H9 (cell line): ENCODE measurements around the gene SHANK1. TPM values are rescaled to one million over a fixed set of nuclear protein-coding genes. Genes with fewer than 3 reads are reported as not detected.

Experiments
- DNase-seq: peaks from one replicate; pipeline ENCODE4 v3.0.0-alpha.2; 2017
- H2AFZ ChIP-seq: one replicate; pipeline ENCODE4 v1.6.1; 2013; ENCODE audit warnings: mild to moderate bottlenecking, low read length, control low read depth, moderate library complexity
- H2AK5ac ChIP-seq: 2 replicates; pipeline ENCODE4 v1.6.1; 2013; ENCODE audit warnings: low read length, control low read depth, mixed read lengths; ENCODE audit not compliant: insufficient read length
- H2BK120ac ChIP-seq: one replicate; pipeline ENCODE4 v1.6.1; 2013; ENCODE audit warnings: low read depth, mild to moderate bottlenecking, low read length, control low read depth, inconsistent platforms; ENCODE audit not compliant: poor library complexity, severe bottlenecking
- H2BK12ac ChIP-seq: 2 replicates; pipeline ENCODE4 v1.6.1; 2013; ENCODE audit warnings: low read length, control low read depth, mixed read lengths, low read depth; ENCODE audit not compliant: insufficient read length
- H2BK15ac ChIP-seq: 2 replicates; pipeline ENCODE4 v1.6.1; 2013; ENCODE audit warnings: low read depth, low read length, control low read depth
- H2BK20ac ChIP-seq: one replicate; pipeline ENCODE4 v1.6.1; 2013; ENCODE audit warnings: low read depth, mild to moderate bottlenecking, low read length, control low read depth, inconsistent platforms; ENCODE audit not compliant: poor library complexity, severe bottlenecking
- H2BK5ac ChIP-seq: 2 replicates; pipeline ENCODE4 v1.6.1; 2013; ENCODE audit warnings: low read length, control low read depth, mixed read lengths; ENCODE audit not compliant: insufficient read length
- H3K14ac ChIP-seq: 2 replicates; pipeline ENCODE4 v1.6.1; 2013; ENCODE audit warnings: low read length, control low read depth; ENCODE audit not compliant: insufficient read depth
- H3K18ac ChIP-seq: 2 replicates; pipeline ENCODE4 v1.6.1; 2013; ENCODE audit warnings: low read depth, mild to moderate bottlenecking, mixed read lengths, low read length, control low read depth; ENCODE audit not compliant: insufficient read length
- H3K23ac ChIP-seq: 2 replicates; pipeline ENCODE4 v1.6.1; 2013; ENCODE audit warnings: low read length, control low read depth, mixed read lengths, low read depth; ENCODE audit not compliant: insufficient read length
- H3K23me2 ChIP-seq: 2 replicates; pipeline ENCODE4 v1.6.1; 2013; ENCODE audit warnings: low read depth, mild to moderate bottlenecking, mixed read lengths, low read length, control low read depth; ENCODE audit not compliant: insufficient read length, poor library complexity, severe bottlenecking
- H3K27ac ChIP-seq: 2 replicates; pipeline ENCODE4 v1.5.1; 2013; ENCODE audit warnings: low read length, control low read depth, mixed read lengths, low read depth; ENCODE audit not compliant: insufficient read length
- H3K27me3 ChIP-seq: 2 replicates; pipeline ENCODE4 v1.6.1; 2013; ENCODE audit warnings: low read length, control low read depth, inconsistent platforms; ENCODE audit not compliant: insufficient read depth
- H3K4ac ChIP-seq: 2 replicates; pipeline ENCODE4 v1.6.1; 2013; ENCODE audit warnings: low read depth, mild to moderate bottlenecking, control low read depth, inconsistent platforms, low read length, moderate library complexity
- H3K4me1 ChIP-seq: 2 replicates; pipeline ENCODE4 v1.6.1; 2013; ENCODE audit warnings: low read length, control low read depth, inconsistent platforms; ENCODE audit not compliant: insufficient read depth
- H3K4me2 ChIP-seq: 2 replicates; pipeline ENCODE4 v1.6.1; 2013; ENCODE audit warnings: low read length, control low read depth, mixed read lengths; ENCODE audit not compliant: insufficient read length, insufficient read depth
- H3K56ac ChIP-seq: 2 replicates; pipeline ENCODE4 v1.6.1; 2013; ENCODE audit warnings: low read depth, mild to moderate bottlenecking, mixed read lengths, low read length, control low read depth; ENCODE audit not compliant: insufficient read length
- H3K79me1 ChIP-seq: 2 replicates; pipeline ENCODE4 v1.6.1; 2013; ENCODE audit warnings: low read depth, mild to moderate bottlenecking, moderate library complexity, low read length, control low read depth, inconsistent platforms; ENCODE audit not compliant: insufficient read depth, poor library complexity, severe bottlenecking
- H3K79me2 ChIP-seq: 2 replicates; pipeline ENCODE4 v1.6.1; 2013; ENCODE audit warnings: low read length, control low read depth, inconsistent platforms; ENCODE audit not compliant: insufficient read depth
- H3K9ac ChIP-seq: 2 replicates; pipeline ENCODE4 v1.6.1; 2013; ENCODE audit warnings: low read length, control low read depth, mixed read lengths; ENCODE audit not compliant: insufficient read length; ENCODE audit errors: extremely low read depth
- H3K9me3 ChIP-seq: one replicate; pipeline ENCODE4 v1.6.1; 2013; ENCODE audit warnings: low read depth, low read length, inconsistent platforms; ENCODE audit not compliant: control insufficient read depth
- H3T11ph ChIP-seq: one replicate; pipeline ENCODE4 v1.6.1; 2013; ENCODE audit warnings: mild to moderate bottlenecking, low read length, control low read depth, inconsistent platforms
- H4K20me1 ChIP-seq: one replicate; pipeline ENCODE4 v1.6.1; 2013; ENCODE audit not compliant: control insufficient read depth, insufficient read length, insufficient read depth
- H4K5ac ChIP-seq: 2 replicates; pipeline ENCODE4 v1.6.1; 2013; ENCODE audit warnings: low read depth, mild to moderate bottlenecking, mixed read lengths, low read length, control low read depth; ENCODE audit not compliant: insufficient read length
- H4K8ac ChIP-seq: replicated peaks from 2 replicates; pipeline ENCODE4 v1.6.1; 2013; ENCODE audit warnings: low read length, control low read depth, mixed read lengths, low read depth; ENCODE audit not compliant: insufficient read length
- H4K91ac ChIP-seq: 2 replicates; pipeline ENCODE4 v1.6.1; 2013; ENCODE audit warnings: low read depth, mild to moderate bottlenecking, moderate library complexity, mixed read lengths, low read length, control low read depth; ENCODE audit not compliant: insufficient read length
- H3K27ac Mint-ChIP-seq, 3 experiments: 2 replicates in 2 of 3; 3 replicates in 1 of 3; pipeline ENCODE4 v1.8.0; 2020 to 2021; ENCODE audit warnings: mixed read lengths in 3 of 3, mild to moderate bottlenecking in 1 of 3, moderate library complexity in 1 of 3
- H3K27me3 Mint-ChIP-seq: 2 replicates; pipeline ENCODE4 v1.8.0; 2021; ENCODE audit warnings: low read depth, mild to moderate bottlenecking, moderate library complexity, mixed read lengths
- H3K36me3 Mint-ChIP-seq, 3 experiments: 2 replicates in 2 of 3; 3 replicates in 1 of 3; pipeline ENCODE4 v1.8.0; 2020 to 2021; ENCODE audit warnings: low read depth in 3 of 3, mixed read lengths in 3 of 3; ENCODE audit not compliant: insufficient read depth in 1 of 3
- H3K4me1 Mint-ChIP-seq, 2 experiments: 2 replicates each; pipeline ENCODE4 v1.8.0; 2020; ENCODE audit warnings: mixed read lengths in 2 of 2
- H3K4me3 Mint-ChIP-seq, 2 experiments: 2 replicates in 1 of 2; 3 replicates in 1 of 2; pipeline ENCODE4 v1.8.0; 2020 to 2021; ENCODE audit warnings: mild to moderate bottlenecking in 2 of 2, mixed read lengths in 2 of 2, moderate library complexity in 1 of 2
- H3K9me3 Mint-ChIP-seq, 2 experiments: 2 replicates in 1 of 2; 3 replicates in 1 of 2; pipeline ENCODE4 v1.8.0; 2020; ENCODE audit warnings: mild to moderate bottlenecking in 2 of 2, mixed read lengths in 2 of 2, moderate library complexity in 1 of 2
- WGBS: extraction: QIAGEN DNeasy Blood & Tissue Kit; methylation state at CpG from one replicate; pipeline ENCODE4 v1.1.7; 2013; ENCODE audit warnings: missing lambda C conversion rate, low lambda C conversion rate, mixed read lengths; ENCODE audit not compliant: insufficient read length; ENCODE audit errors: extremely low coverage; 5-methylcytosine and 5-hydroxymethylcytosine counted together
- total RNA-seq: library from RNA; stranded (reverse); gene quantifications from 2 replicates; pipeline ENCODE4 v1.2.1, GENCODE V29; 2021
- TF ChIP-seq, protein P1 (sequence below): fragments of 200-600 bp; sonication (generic); conservative IDR thresholded peaks from 3 replicates; pipeline ENCODE4 v1.8.0; 2021; ENCODE audit warnings: antibody characterized with exemption, mild to moderate bottlenecking

SHANK1 gene
- total RNA-seq, 1 experiment from 2014 or later = 1.7 TPM

DNA sequence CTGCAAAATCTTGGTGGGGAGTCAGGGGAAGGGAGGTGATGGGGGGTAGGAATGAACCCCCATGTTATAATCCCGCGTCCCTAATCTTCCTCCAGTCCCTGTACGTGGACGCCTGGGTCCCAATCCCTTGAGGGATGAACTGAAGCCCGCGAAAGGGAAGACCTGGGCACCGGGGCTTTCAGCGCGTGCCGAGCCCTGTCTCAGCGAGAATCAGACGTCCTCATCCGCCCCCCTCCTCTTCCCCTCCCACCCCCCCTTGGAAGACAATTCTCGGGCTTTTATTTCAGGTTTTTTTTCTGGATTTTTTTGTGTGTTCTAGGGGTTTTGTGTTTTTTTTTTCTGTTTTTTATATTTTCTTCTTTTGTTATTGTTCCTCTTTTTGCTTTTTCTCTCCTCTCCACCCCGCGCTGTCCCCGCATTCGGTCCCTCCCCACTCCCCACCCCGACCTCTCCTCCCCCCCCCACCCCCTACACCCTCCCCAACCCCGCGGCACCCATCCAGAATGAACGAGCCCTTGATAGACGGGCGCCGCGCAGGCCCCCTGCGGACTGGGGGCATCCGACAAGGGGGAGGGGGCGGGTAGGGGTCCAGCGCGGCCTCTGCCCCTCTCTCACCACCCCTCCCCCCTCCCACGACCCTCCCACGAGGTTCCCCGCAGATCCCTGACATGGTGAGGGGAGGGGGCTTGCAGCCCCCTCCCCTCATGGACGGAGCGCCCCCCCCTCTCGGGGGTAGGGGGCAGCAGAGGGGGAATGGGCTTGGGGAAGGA, 60.1 kb downstream of the SHANK1 start:
- Histone ChIP-seq H3K27ac (no peak overlapping the region), H3T11ph (no peak overlapping the region), H2BK15ac (no peak overlapping the region), H4K5ac (no peak overlapping the region), H3K23me2 (peaks cover 16% of the 10 kb centered on the region), H3K18ac (no peak overlapping the region), H4K20me1 (no peaks in the 10 kb centered on the region), H4K91ac (no peak overlapping the region), H3K23ac (no peak overlapping the region), H2BK20ac (no peak overlapping the region), H3K79me1 (no peaks in the 10 kb centered on the region), H4K8ac (no peak overlapping the region), H3K56ac (no peak overlapping the region), H3K14ac (no peak overlapping the region), H3K9ac (no peak overlapping the region), H2AFZ (no peak overlapping the region), H3K4me2 (peak overlapping the region; percentile 95), H3K4me1 (no peaks in the 10 kb centered on the region; the same call in 1 of the 2 replicates), H2BK120ac (no peak overlapping the region), H3K27me3 (no peaks in the 10 kb centered on the region), H2BK12ac (no peak overlapping the region), H3K9me3 (no peaks in the 10 kb centered on the region), H2AK5ac (no peak overlapping the region), H3K4ac (no peak overlapping the region), H3K79me2 (no peaks in the 10 kb centered on the region), H2BK5ac (no peak overlapping the region)
- H3K4me3 Mint-ChIP-seq = peak overlapping the region; percentile 86 to 94
- peaks cover 49% of the 10 kb centered on the region for H3K27me3 Mint-ChIP-seq
- WGBS = no CpG with 5 or more reads among the region's 37 CpGs
- H3K4me1 Mint-ChIP-seq = peaks cover 16 to 34% of the 10 kb centered on the region in 2 experiments
- no peak for DNase-seq
- TF ChIP-seq, protein P1, sequence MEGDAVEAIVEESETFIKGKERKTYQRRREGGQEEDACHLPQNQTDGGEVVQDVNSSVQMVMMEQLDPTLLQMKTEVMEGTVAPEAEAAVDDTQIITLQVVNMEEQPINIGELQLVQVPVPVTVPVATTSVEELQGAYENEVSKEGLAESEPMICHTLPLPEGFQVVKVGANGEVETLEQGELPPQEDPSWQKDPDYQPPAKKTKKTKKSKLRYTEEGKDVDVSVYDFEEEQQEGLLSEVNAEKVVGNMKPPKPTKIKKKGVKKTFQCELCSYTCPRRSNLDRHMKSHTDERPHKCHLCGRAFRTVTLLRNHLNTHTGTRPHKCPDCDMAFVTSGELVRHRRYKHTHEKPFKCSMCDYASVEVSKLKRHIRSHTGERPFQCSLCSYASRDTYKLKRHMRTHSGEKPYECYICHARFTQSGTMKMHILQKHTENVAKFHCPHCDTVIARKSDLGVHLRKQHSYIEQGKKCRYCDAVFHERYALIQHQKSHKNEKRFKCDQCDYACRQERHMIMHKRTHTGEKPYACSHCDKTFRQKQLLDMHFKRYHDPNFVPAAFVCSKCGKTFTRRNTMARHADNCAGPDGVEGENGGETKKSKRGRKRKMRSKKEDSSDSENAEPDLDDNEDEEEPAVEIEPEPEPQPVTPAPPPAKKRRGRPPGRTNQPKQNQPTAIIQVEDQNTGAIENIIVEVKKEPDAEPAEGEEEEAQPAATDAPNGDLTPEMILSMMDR = no peak
- peak overlapping the region in 2 of 3 experiments; percentile 61 to 78; a peak in 1 of 7 replicates for H3K27ac Mint-ChIP-seq
- H3K36me3 Mint-ChIP-seq = peaks cover 0 to 18% (median 2%) of the 10 kb centered on the region in 3 experiments; a peak in 5 of 7 replicates
- peaks cover 9 to 12% of the 10 kb centered on the region in 2 experiments for H3K9me3 Mint-ChIP-seq
